GM19023 (cell line): ENCODE data around the gene SLC39A1.

Source experiments
- ATAC-seq: cut with Tn5 transposase; IDR thresholded peaks from one replicate; pipeline ENCODE4 v1.9.1; 2021; ENCODE audit warnings: mild to moderate bottlenecking, moderate library complexity; ENCODE audit not compliant: unreplicated experiment

Gene SLC39A1

GRCh38 chr1:153977250-153978240 lies 14.2 kb upstream of the SLC39A1 start, which contains the start of gene JTB:
Gene JTB (minus strand): TSS chr1:153977674. CDS start chr1:153977252, 422 bp downstream.
- peak; percentile 78 for ATAC-seq

- ATAC-seq, result no peak
Observed at GRCh38 chr1:153976819-153977249, 13.5 kb upstream of the SLC39A1 start.

- ATAC-seq, result no peak
Observed at GRCh38 chr1:153973525-153973924, 10.2 kb upstream of the SLC39A1 start.

GRCh38 chr1:153973071-153973470 lies 9.7 kb upstream of the SLC39A1 start:
- ATAC-seq, result no peak

GRCh38 chr1:153970346-153970745 lies 7.0 kb upstream of the SLC39A1 start:
- ATAC-seq, result no peak

GRCh38 chr1:153968972-153969371 lies 5.6 kb upstream of the SLC39A1 start:
- ATAC-seq, result no peak

GRCh38 chr1:153968408-153968807 lies 5.1 kb upstream of the SLC39A1 start:
- ATAC-seq, result no peak

GRCh38 chr1:153968000-153968363 lies 4.6 kb upstream of the SLC39A1 start:
- ATAC-seq, result no peak

GRCh38 chr1:153967107-153967999 lies 4.0 kb upstream of the SLC39A1 start, which contains the start of gene CREB3L4:
Gene CREB3L4 (plus strand): TSS chr1:153967902. CDS start chr1:153968526, 624 bp downstream.
- ATAC-seq, result peak; percentile 71

- peak; percentile 1 for ATAC-seq
Observed at GRCh38 chr1:153963850-153964331, 554 bp upstream of the SLC39A1 start.

- no peak for ATAC-seq
Observed at GRCh38 chr1:153962088-153963029, 978 bp downstream of the SLC39A1 start.

GRCh38 chr1:153961421-153961820 lies 1.9 kb downstream of the SLC39A1 start:
- ATAC-seq, result no peak

- ATAC-seq, result no peak
Observed at GRCh38 chr1:153960206-153960605, 3.1 kb downstream of the SLC39A1 start.

GRCh38 chr1:153959454-153959853 lies 3.9 kb downstream of the SLC39A1 start:
- no peak for ATAC-seq

- ATAC-seq, result no peak
Observed at GRCh38 chr1:153958961-153959260, 4.4 kb downstream of the SLC39A1 start.

- peak; percentile 78 for ATAC-seq
Observed at GRCh38 chr1:153958111-153958960, 5.0 kb downstream of the SLC39A1 start, which contains the start of gene CRTC2. Gene CRTC2 (minus strand): TSS chr1:153958612. CDS start chr1:153958497, 115 bp downstream.

- peak; percentile 5 for ATAC-seq
Observed at GRCh38 chr1:153957744-153958110, 5.6 kb downstream of the SLC39A1 start.

- no peak for ATAC-seq
Observed at GRCh38 chr1:153956997-153957715, 6.2 kb downstream of the SLC39A1 start.

- no peak for ATAC-seq
Observed at GRCh38 chr1:153954826-153955225, 8.5 kb downstream of the SLC39A1 start.
